Measurements from ENCODE around the gene SCTR. TPM values are rescaled to one million over a fixed set of nuclear protein-coding genes. Genes with fewer than 3 reads are reported as not detected.

SCTR gene
- total RNA-seq, 1 donor from 2014 or later: 33.1 TPM

- no peak for DNase-seq (ENCODE audit: low spot score, unreplicated experiment)
- H3K36me3 Mint-ChIP-seq (ENCODE audit: insufficient read depth): peaks cover 1% of the 10 kb centered on the region
- TF ChIP-seq CTCF (IDR thresholded peaks at IDR 0.05; ENCODE audit: unreplicated experiment): no peak
- H3K4me3 Mint-ChIP-seq (ENCODE audit: low read depth): no peak overlapping the region
- no peaks in the 10 kb centered on the region for H3K4me1 Mint-ChIP-seq (ENCODE audit: low read depth)
- no peak overlapping the region for H3K27ac Mint-ChIP-seq
- H3K27me3 Mint-ChIP-seq: no peaks in the 10 kb centered on the region
- H3K9me3 Mint-ChIP-seq (ENCODE audit: low read depth): no peaks in the 10 kb centered on the region
These were observed 61.7 kb downstream of the SCTR start for GRCh38 chr2:119462574-119462973.

- no peak for DNase-seq (ENCODE audit: low spot score, unreplicated experiment)
- Mint-ChIP-seq H3K9me3 (ENCODE audit: low read depth) (no peaks in the 10 kb centered on the region), H3K36me3 (ENCODE audit: insufficient read depth) (peaks cover 1% of the 10 kb centered on the region), H3K27ac (no peak overlapping the region), H3K4me1 (ENCODE audit: low read depth) (no peaks in the 10 kb centered on the region), H3K4me3 (ENCODE audit: low read depth) (no peak overlapping the region), H3K27me3 (no peaks in the 10 kb centered on the region)
- TF ChIP-seq CTCF (IDR thresholded peaks at IDR 0.05; ENCODE audit: unreplicated experiment): no peak
These were observed 62.5 kb downstream of the SCTR start for GRCh38 chr2:119461811-119462210.

GRCh38 chr2:119460076-119460475 lies 64.2 kb downstream of the SCTR start:
- no peak for TF ChIP-seq CTCF (IDR thresholded peaks at IDR 0.05; ENCODE audit: unreplicated experiment)
- H3K36me3 Mint-ChIP-seq (ENCODE audit: insufficient read depth): peaks cover 3% of the 10 kb centered on the region
- H3K27me3 Mint-ChIP-seq: peaks cover 10% of the 10 kb centered on the region
- peaks cover 5% of the 10 kb centered on the region for H3K4me1 Mint-ChIP-seq (ENCODE audit: low read depth)
- no peak overlapping the region for H3K4me3 Mint-ChIP-seq (ENCODE audit: low read depth)
- DNase-seq (ENCODE audit: low spot score, unreplicated experiment): no peak
- H3K27ac Mint-ChIP-seq: no peak overlapping the region
- H3K9me3 Mint-ChIP-seq (ENCODE audit: low read depth): no peaks in the 10 kb centered on the region

- no peak overlapping the region for H3K27ac Mint-ChIP-seq
- H3K27me3 Mint-ChIP-seq: peaks cover 22% of the 10 kb centered on the region
- H3K36me3 Mint-ChIP-seq (ENCODE audit: insufficient read depth): peaks cover 3% of the 10 kb centered on the region
- H3K9me3 Mint-ChIP-seq (ENCODE audit: low read depth): no peaks in the 10 kb centered on the region
- H3K4me1 Mint-ChIP-seq (ENCODE audit: low read depth): peaks cover 5% of the 10 kb centered on the region
- no peak for DNase-seq (ENCODE audit: low spot score, unreplicated experiment)
- H3K4me3 Mint-ChIP-seq (ENCODE audit: low read depth): no peak overlapping the region
- TF ChIP-seq CTCF (IDR thresholded peaks at IDR 0.05; ENCODE audit: unreplicated experiment): no peak
These were observed 69.1 kb downstream of the SCTR start for GRCh38 chr2:119455066-119455718.

GRCh38 chr2:119453972-119454593 lies 70.2 kb downstream of the SCTR start:
- DNase-seq (ENCODE audit: low spot score, unreplicated experiment): no peak
- Mint-ChIP-seq H3K27me3 (peaks cover 25% of the 10 kb centered on the region), H3K9me3 (ENCODE audit: low read depth) (no peaks in the 10 kb centered on the region), H3K4me1 (ENCODE audit: low read depth) (peaks cover 5% of the 10 kb centered on the region), H3K27ac (no peak overlapping the region), H3K4me3 (ENCODE audit: low read depth) (no peak overlapping the region), H3K36me3 (ENCODE audit: insufficient read depth) (peaks cover 3% of the 10 kb centered on the region)
- no peak for TF ChIP-seq CTCF (IDR thresholded peaks at IDR 0.05; ENCODE audit: unreplicated experiment)

All from progenitor cell of endocrine pancreas (in vitro differentiated cells).